SU-DHL-6 (cell line): ENCODE data around the gene TULP4.

Experiments used
- H2AFZ ChIP-seq: fragments of 200-600 bp; sonication (generic); 2 replicates; pipeline ENCODE4 v1.6.1; 2014; ENCODE audit warnings: low read depth, mild to moderate bottlenecking, moderate library complexity, mixed read lengths, antibody characterized with exemption, low read length; ENCODE audit not compliant: severe bottlenecking
- H3F3A ChIP-seq: fragments of 200-600 bp; shearing (Covaris generic); 2 replicates; pipeline ENCODE4 v1.6.0; 2016; ENCODE audit warnings: antibody characterized with exemption, mild to moderate bottlenecking; ENCODE audit not compliant: insufficient read depth
- H3K27ac ChIP-seq: fragments of 200-600 bp; sonication (generic); 2 replicates; pipeline ENCODE4 v1.5.1; 2016; ENCODE audit warnings: low read depth, mild to moderate bottlenecking, low read length, moderate library complexity, mixed read lengths
- H3K27me3 ChIP-seq: fragments of 200-600 bp; sonication (generic), shearing (Covaris generic); 2 replicates; pipeline ENCODE4 v1.6.0; 2014; ENCODE audit warnings: mild to moderate bottlenecking, low read length
- H3K36me3 ChIP-seq: fragments of 200-600 bp; sonication (generic); 2 replicates; pipeline ENCODE4 v1.6.1; 2014; ENCODE audit warnings: mild to moderate bottlenecking, low read length, mixed read lengths
- H3K4me2 ChIP-seq: fragments of 300-600, 200-600 bp; shearing (Covaris generic), sonication (generic); 2 replicates; pipeline ENCODE4 v1.6.0; 2014; ENCODE audit warnings: low read length, low read depth, mild to moderate bottlenecking; ENCODE audit not compliant: poor library complexity, severe bottlenecking
- H3K4me3 ChIP-seq: fragments of 200-600 bp; sonication (generic); 2 replicates; pipeline ENCODE4 v1.5.1; 2014; ENCODE audit warnings: antibody characterized with exemption, low read length, mild to moderate bottlenecking, mixed read lengths; ENCODE audit not compliant: insufficient read depth, poor library complexity, severe bottlenecking
- H3K79me2 ChIP-seq: fragments of 200-600 bp; sonication (generic); 2 replicates; pipeline ENCODE4 v1.6.1; 2014; ENCODE audit warnings: mild to moderate bottlenecking, low read length, moderate library complexity; ENCODE audit not compliant: insufficient read depth
- H3K9ac ChIP-seq: fragments of 200-600 bp; sonication (generic); 2 replicates; pipeline ENCODE4 v1.7.0; 2014; ENCODE audit warnings: mild to moderate bottlenecking, low read length
- H3K9me2 ChIP-seq: fragments of 200-600 bp; sonication (generic); replicated peaks from 2 replicates; pipeline ENCODE4 v1.6.1; 2014; ENCODE audit warnings: low read length; ENCODE audit not compliant: insufficient read depth
- H3K9me3 ChIP-seq: fragments of 200-600 bp; sonication (generic); 2 replicates; pipeline ENCODE4 v1.6.1; 2014; ENCODE audit warnings: low read length, mixed read lengths; ENCODE audit not compliant: insufficient read depth
- H4K20me1 ChIP-seq: fragments of 200-600 bp; sonication (generic); 2 replicates; pipeline ENCODE4 v1.6.1; 2014; ENCODE audit warnings: low read depth, mild to moderate bottlenecking, antibody characterized with exemption, low read length, moderate library complexity, mixed read lengths
- CTCF ChIP-seq: fragments of 200-600 bp; sonication (generic); IDR thresholded peaks from one replicate; pipeline ENCODE4 v1.5.1; 2017; ENCODE audit warnings: antibody characterized with exemption, mild to moderate bottlenecking, low read length, moderate library complexity; ENCODE audit not compliant: insufficient read depth, poor library complexity, severe bottlenecking
- EZH2phosphoT487 ChIP-seq: fragments of 200-600 bp; sonication (generic), shearing (Covaris generic); conservative IDR thresholded peaks from 2 replicates; pipeline ENCODE4 v1.6.1; 2018; ENCODE audit warnings: mild to moderate bottlenecking, antibody characterized with exemption, low read length, moderate library complexity, mixed read lengths

TULP4 gene

GRCh38 chr6:158376631-158377081 lies 64.4 kb downstream of the TULP4 start:
- H3K4me3 ChIP-seq: no peak overlapping the region
- no peak overlapping the region for H3K27ac ChIP-seq
- H3K9me2 ChIP-seq: no peaks in the 10 kb centered on the region
- TF ChIP-seq EZH2phosphoT487: no peak
- no peak for TF ChIP-seq CTCF
- H3K9me3 ChIP-seq: no peaks in the 10 kb centered on the region
- H3K4me2 ChIP-seq: no peak overlapping the region
- no peaks in the 10 kb centered on the region for H3F3A ChIP-seq
- H3K27me3 ChIP-seq: no peaks in the 10 kb centered on the region
- no peaks in the 10 kb centered on the region for H3K36me3 ChIP-seq
- no peak overlapping the region for H3K9ac ChIP-seq
- H2AFZ ChIP-seq: no peak overlapping the region
- H4K20me1 ChIP-seq: no peaks in the 10 kb centered on the region
- peaks cover 16% of the 10 kb centered on the region for H3K79me2 ChIP-seq

- TF ChIP-seq CTCF (no peak), EZH2phosphoT487 (no peak)
- Histone ChIP-seq H3K9ac (no peak overlapping the region), H2AFZ (no peak overlapping the region), H3K79me2 (peaks cover 26% of the 10 kb centered on the region), H3K4me2 (no peak overlapping the region), H3K27me3 (no peaks in the 10 kb centered on the region), H3F3A (no peaks in the 10 kb centered on the region), H3K9me3 (no peaks in the 10 kb centered on the region), H4K20me1 (no peaks in the 10 kb centered on the region), H3K27ac (no peak overlapping the region), H3K4me3 (no peak overlapping the region), H3K36me3 (no peaks in the 10 kb centered on the region), H3K9me2 (no peaks in the 10 kb centered on the region)
Observed at GRCh38 chr6:158377860-158378259, 65.6 kb downstream of the TULP4 start.

GRCh38 chr6:158379336-158379735 lies 67.1 kb downstream of the TULP4 start:
- Histone ChIP-seq H3K27me3 (no peaks in the 10 kb centered on the region), H3K9ac (no peak overlapping the region), H3K9me3 (no peaks in the 10 kb centered on the region), H2AFZ (no peak overlapping the region), H3K4me3 (no peak overlapping the region), H3K27ac (no peak overlapping the region), H3F3A (no peaks in the 10 kb centered on the region), H3K4me2 (no peak overlapping the region), H3K9me2 (no peaks in the 10 kb centered on the region), H4K20me1 (no peaks in the 10 kb centered on the region), H3K79me2 (peaks cover 36% of the 10 kb centered on the region), H3K36me3 (no peaks in the 10 kb centered on the region)
- no peak for TF ChIP-seq CTCF
- no peak for TF ChIP-seq EZH2phosphoT487
